ENCODE measurements around the gene CAPN9.
"Not testable (repeated sequence)": the region's sequence is repeated elsewhere in the genome, so short reads cannot be mapped to it uniquely, and the experiment has no call there.

The CAPN9 gene

GRCh38 chr1:230747127-230747730 is at the start of gene CAPN9:
Gene CAPN9 (plus strand): TSS chr1:230747388. CDS start chr1:230747497, 109 bp downstream.
- Histone ChIP-seq H3K9ac (ENCODE audit: low read depth in 1 of 2, low read length in 2 of 2) (peak within 1 kb of the TSS; percentile 56 to 72), H3K27me3 (ENCODE audit: control insufficient read depth in 2 of 2, insufficient read depth in 2 of 2, low read length in 2 of 2) (no peaks in the 10 kb centered on the region), H3K36me3 (ENCODE audit: control insufficient read depth in 2 of 2, insufficient read depth in 2 of 2, low read length in 2 of 2) (no peaks in the 10 kb centered on the region), H3K9me3 (ENCODE audit: control insufficient read depth in 2 of 2, low read length in 2 of 2) (no peaks in the 10 kb centered on the region), H3K4me3 (ENCODE audit: low read length in 2 of 2) (peak within 1 kb of the TSS; percentile 62), H3K27ac (ENCODE audit: low read depth in 2 of 2, low read length in 2 of 2) (peak within 1 kb of the TSS; percentile 78 to 91), H3K4me1 (ENCODE audit: control insufficient read depth in 2 of 2, insufficient read depth in 2 of 2, low read length in 2 of 2) (peaks cover 15 to 51% of the 10 kb centered on the region in 2 donors)

GRCh38 chr1:230698130-230698529 is 49.1 kb upstream of the CAPN9 start:
- no peaks in the 10 kb centered on the region for H3K27me3 ChIP-seq (ENCODE audit: control insufficient read depth in 2 of 2, insufficient read depth in 2 of 2, low read length in 2 of 2)
- no peak overlapping the region for H3K4me3 ChIP-seq (ENCODE audit: low read length in 2 of 2)
- H3K4me1 ChIP-seq (ENCODE audit: control insufficient read depth in 2 of 2, insufficient read depth in 2 of 2, low read length in 2 of 2), result no peaks in the 10 kb centered on the region
- H3K36me3 ChIP-seq (ENCODE audit: control insufficient read depth in 2 of 2, insufficient read depth in 2 of 2, low read length in 2 of 2), result peaks cover 11% of the 10 kb centered on the region in 2 donors
- no peak overlapping the region for H3K27ac ChIP-seq (ENCODE audit: low read depth in 2 of 2, low read length in 2 of 2)
- H3K9me3 ChIP-seq (ENCODE audit: control insufficient read depth in 2 of 2, low read length in 2 of 2), result no peaks in the 10 kb centered on the region
- no peak overlapping the region for H3K9ac ChIP-seq (ENCODE audit: low read depth in 1 of 2, low read length in 2 of 2)

- not testable (repeated sequence) for H3K9ac ChIP-seq (ENCODE audit: low read depth in 1 of 2, low read length in 2 of 2); H3K27ac ChIP-seq (ENCODE audit: low read depth in 2 of 2, low read length in 2 of 2); H3K9me3 ChIP-seq (ENCODE audit: control insufficient read depth in 2 of 2, low read length in 2 of 2); H3K27me3 ChIP-seq (ENCODE audit: control insufficient read depth in 2 of 2, insufficient read depth in 2 of 2, low read length in 2 of 2); H3K4me1 ChIP-seq (ENCODE audit: control insufficient read depth in 2 of 2, insufficient read depth in 2 of 2, low read length in 2 of 2); H3K4me3 ChIP-seq (ENCODE audit: low read length in 2 of 2); H3K36me3 ChIP-seq (ENCODE audit: control insufficient read depth in 2 of 2, insufficient read depth in 2 of 2, low read length in 2 of 2)
These were observed 48.2 kb upstream of the CAPN9 start for GRCh38 chr1:230698964-230699363.

- Histone ChIP-seq H3K4me3 (ENCODE audit: low read length in 2 of 2) (no peak overlapping the region), H3K36me3 (ENCODE audit: control insufficient read depth in 2 of 2, insufficient read depth in 2 of 2, low read length in 2 of 2) (no peaks in the 10 kb centered on the region), H3K4me1 (ENCODE audit: control insufficient read depth in 2 of 2, insufficient read depth in 2 of 2, low read length in 2 of 2) (no peaks in the 10 kb centered on the region), H3K9ac (ENCODE audit: low read depth in 1 of 2, low read length in 2 of 2) (no peak overlapping the region), H3K27ac (ENCODE audit: low read depth in 2 of 2, low read length in 2 of 2) (no peak overlapping the region), H3K9me3 (ENCODE audit: control insufficient read depth in 2 of 2, low read length in 2 of 2) (no peaks in the 10 kb centered on the region), H3K27me3 (ENCODE audit: control insufficient read depth in 2 of 2, insufficient read depth in 2 of 2, low read length in 2 of 2) (no peaks in the 10 kb centered on the region)
These were observed 47.5 kb upstream of the CAPN9 start for GRCh38 chr1:230699716-230700115.

- Histone ChIP-seq H3K4me3 (ENCODE audit: low read length in 2 of 2) (no peak overlapping the region), H3K9ac (ENCODE audit: low read depth in 1 of 2, low read length in 2 of 2) (no peak overlapping the region), H3K9me3 (ENCODE audit: control insufficient read depth in 2 of 2, low read length in 2 of 2) (no peaks in the 10 kb centered on the region), H3K27ac (ENCODE audit: low read depth in 2 of 2, low read length in 2 of 2) (no peak overlapping the region), H3K27me3 (ENCODE audit: control insufficient read depth in 2 of 2, insufficient read depth in 2 of 2, low read length in 2 of 2) (no peaks in the 10 kb centered on the region), H3K4me1 (ENCODE audit: control insufficient read depth in 2 of 2, insufficient read depth in 2 of 2, low read length in 2 of 2) (peaks cover 4% of the 10 kb centered on the region in 2 donors), H3K36me3 (ENCODE audit: control insufficient read depth in 2 of 2, insufficient read depth in 2 of 2, low read length in 2 of 2) (no peaks in the 10 kb centered on the region)
These were observed 47.1 kb upstream of the CAPN9 start for GRCh38 chr1:230700132-230700531.

- H3K9ac ChIP-seq (ENCODE audit: low read depth in 1 of 2, low read length in 2 of 2), result no peak overlapping the region
- H3K9me3 ChIP-seq (ENCODE audit: control insufficient read depth in 2 of 2, low read length in 2 of 2), result no peaks in the 10 kb centered on the region
- no peaks in the 10 kb centered on the region for H3K36me3 ChIP-seq (ENCODE audit: control insufficient read depth in 2 of 2, insufficient read depth in 2 of 2, low read length in 2 of 2)
- H3K27ac ChIP-seq (ENCODE audit: low read depth in 2 of 2, low read length in 2 of 2), result no peak overlapping the region
- H3K4me3 ChIP-seq (ENCODE audit: low read length in 2 of 2), result no peak overlapping the region
- no peaks in the 10 kb centered on the region for H3K27me3 ChIP-seq (ENCODE audit: control insufficient read depth in 2 of 2, insufficient read depth in 2 of 2, low read length in 2 of 2)
- peaks cover 11 to 14% of the 10 kb centered on the region in 2 donors for H3K4me1 ChIP-seq (ENCODE audit: control insufficient read depth in 2 of 2, insufficient read depth in 2 of 2, low read length in 2 of 2)
These were observed 45.8 kb upstream of the CAPN9 start for GRCh38 chr1:230701434-230701833.

GRCh38 chr1:230701895-230702768 is 45.1 kb upstream of the CAPN9 start:
- H3K4me1 ChIP-seq (ENCODE audit: control insufficient read depth in 2 of 2, insufficient read depth in 2 of 2, low read length in 2 of 2), result peaks cover 11 to 14% of the 10 kb centered on the region in 2 donors
- H3K27me3 ChIP-seq (ENCODE audit: control insufficient read depth in 2 of 2, insufficient read depth in 2 of 2, low read length in 2 of 2), result no peaks in the 10 kb centered on the region
- no peak overlapping the region for H3K9ac ChIP-seq (ENCODE audit: low read depth in 1 of 2, low read length in 2 of 2)
- no peak overlapping the region for H3K4me3 ChIP-seq (ENCODE audit: low read length in 2 of 2)
- no peak overlapping the region for H3K27ac ChIP-seq (ENCODE audit: low read depth in 2 of 2, low read length in 2 of 2)
- H3K9me3 ChIP-seq (ENCODE audit: control insufficient read depth in 2 of 2, low read length in 2 of 2), result no peaks in the 10 kb centered on the region
- H3K36me3 ChIP-seq (ENCODE audit: control insufficient read depth in 2 of 2, insufficient read depth in 2 of 2, low read length in 2 of 2), result no peaks in the 10 kb centered on the region

GRCh38 chr1:230702934-230703678 is 44.1 kb upstream of the CAPN9 start:
- H3K9me3 ChIP-seq (ENCODE audit: control insufficient read depth in 2 of 2, low read length in 2 of 2), result no peaks in the 10 kb centered on the region
- H3K4me1 ChIP-seq (ENCODE audit: control insufficient read depth in 2 of 2, insufficient read depth in 2 of 2, low read length in 2 of 2), result peaks cover 15 to 18% of the 10 kb centered on the region in 2 donors
- no peak overlapping the region for H3K27ac ChIP-seq (ENCODE audit: low read depth in 2 of 2, low read length in 2 of 2)
- no peaks in the 10 kb centered on the region for H3K27me3 ChIP-seq (ENCODE audit: control insufficient read depth in 2 of 2, insufficient read depth in 2 of 2, low read length in 2 of 2)
- H3K9ac ChIP-seq (ENCODE audit: low read depth in 1 of 2, low read length in 2 of 2), result no peak overlapping the region
- H3K36me3 ChIP-seq (ENCODE audit: control insufficient read depth in 2 of 2, insufficient read depth in 2 of 2, low read length in 2 of 2), result no peaks in the 10 kb centered on the region
- H3K4me3 ChIP-seq (ENCODE audit: low read length in 2 of 2), result no peak overlapping the region

GRCh38 chr1:230703679-230704385 is 43.4 kb upstream of the CAPN9 start:
- H3K27ac ChIP-seq (ENCODE audit: low read depth in 2 of 2, low read length in 2 of 2), result no peak overlapping the region
- H3K4me3 ChIP-seq (ENCODE audit: low read length in 2 of 2), result no peak overlapping the region
- no peaks in the 10 kb centered on the region for H3K36me3 ChIP-seq (ENCODE audit: control insufficient read depth in 2 of 2, insufficient read depth in 2 of 2, low read length in 2 of 2)
- H3K27me3 ChIP-seq (ENCODE audit: control insufficient read depth in 2 of 2, insufficient read depth in 2 of 2, low read length in 2 of 2), result no peaks in the 10 kb centered on the region
- peaks cover 22 to 23% of the 10 kb centered on the region in 2 donors for H3K4me1 ChIP-seq (ENCODE audit: control insufficient read depth in 2 of 2, insufficient read depth in 2 of 2, low read length in 2 of 2)
- no peaks in the 10 kb centered on the region for H3K9me3 ChIP-seq (ENCODE audit: control insufficient read depth in 2 of 2, low read length in 2 of 2)
- no peak overlapping the region for H3K9ac ChIP-seq (ENCODE audit: low read depth in 1 of 2, low read length in 2 of 2)
